Retina (tissue), 1 donor: ENCODE measurements around the gene PRSS21.
A peak's percentile ranks its signal among the peaks of the same experiment; 100 is the strongest.

ENCODE experiments used
- DNase-seq: peaks from one replicate; pipeline ENCODE4 v3.0.0-alpha.2; 2016

PRSS21 gene

GRCh38 chr16:2779978-2780898 lies 36.8 kb upstream of the PRSS21 start:
- DNase-seq = no peak

GRCh38 chr16:2782583-2783351 lies 34.3 kb upstream of the PRSS21 start:
- no peak for DNase-seq

GRCh38 chr16:2783581-2784357 lies 33.3 kb upstream of the PRSS21 start:
- DNase-seq = no peak

DNA sequence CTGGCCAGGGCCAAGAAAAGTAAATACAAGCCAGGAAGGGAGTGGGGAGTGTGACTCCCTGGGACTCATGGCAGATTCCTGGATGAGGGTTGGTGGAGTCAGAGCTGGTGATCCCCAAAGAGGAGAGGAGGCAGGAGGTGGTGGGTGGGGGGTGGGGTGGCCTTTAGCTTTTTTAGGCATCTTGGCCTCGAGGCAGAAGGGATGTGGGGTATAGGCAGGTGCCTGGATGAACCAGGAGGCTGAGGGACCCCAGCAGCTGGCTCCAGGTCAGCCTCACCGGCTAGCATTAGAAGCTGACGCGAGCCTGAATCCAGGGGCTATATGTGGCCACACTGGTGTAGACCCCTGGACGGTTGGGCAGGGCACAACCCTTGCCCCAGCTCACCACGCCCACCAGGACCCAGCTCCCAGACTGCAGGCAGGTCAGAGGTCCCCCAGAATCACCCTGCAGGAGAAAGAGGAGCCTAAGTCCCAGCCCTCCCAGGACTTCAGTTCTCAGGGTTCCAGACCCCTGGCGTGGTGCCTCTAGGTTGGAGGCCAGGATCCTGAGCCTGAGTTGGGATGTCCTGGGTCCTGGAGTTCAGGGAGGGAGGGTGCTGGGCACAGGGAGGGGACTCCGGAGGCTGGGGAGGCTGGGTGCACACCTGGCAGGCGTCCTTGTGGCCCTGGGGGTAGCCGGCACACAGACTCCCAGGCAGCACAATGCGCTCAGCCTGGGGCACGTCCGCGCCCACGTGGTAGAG lies 32.5 kb upstream of the PRSS21 start:
- no peak for DNase-seq

DNA sequence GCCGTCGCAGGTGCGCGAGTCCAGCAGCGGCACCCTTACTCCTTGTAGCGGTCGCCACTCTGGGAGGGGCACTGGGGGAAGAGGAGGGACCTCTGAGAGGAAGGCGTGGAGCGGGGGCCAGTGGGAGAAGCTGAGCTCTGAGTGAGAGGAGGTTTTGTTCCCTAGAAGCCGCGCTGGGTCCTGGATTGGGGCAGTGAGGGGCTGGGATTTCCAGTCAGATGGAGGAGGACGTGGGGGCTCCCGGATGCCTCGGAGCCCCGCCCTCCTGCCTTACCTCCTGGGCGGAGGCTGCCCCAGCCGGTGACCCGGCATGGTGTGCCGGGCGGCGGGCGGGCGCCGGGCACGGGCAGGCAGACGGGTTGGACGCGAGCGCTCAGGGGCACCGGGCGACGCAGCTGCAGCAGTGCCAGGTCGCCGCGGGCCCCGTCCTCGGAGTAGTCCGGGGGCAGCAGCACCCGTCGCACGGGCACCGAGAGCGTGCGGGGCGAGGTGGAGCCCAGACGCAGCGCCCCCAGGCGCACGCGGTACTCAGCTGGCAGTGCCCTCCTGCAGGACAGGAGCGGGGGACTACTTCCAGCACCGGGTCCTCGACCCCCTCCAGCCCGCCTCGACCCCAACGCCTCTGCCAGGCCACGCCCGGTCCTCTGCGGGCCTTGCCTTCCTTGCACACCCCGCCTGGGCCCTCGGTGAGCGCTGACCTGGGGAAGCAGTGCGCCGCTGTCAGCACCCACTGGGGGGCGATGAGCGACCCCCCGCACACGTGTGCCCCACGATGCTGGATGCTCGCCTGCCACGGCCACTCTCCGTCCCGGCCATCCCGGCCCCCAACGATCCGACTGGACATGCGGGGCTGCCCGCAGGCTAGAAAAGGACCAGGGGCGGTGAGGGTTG lies 31.7 kb upstream of the PRSS21 start:
- peak; percentile 43 for DNase-seq

GRCh38 chr16:2786061-2786825 lies 30.8 kb upstream of the PRSS21 start:
- no peak for DNase-seq

DNA sequence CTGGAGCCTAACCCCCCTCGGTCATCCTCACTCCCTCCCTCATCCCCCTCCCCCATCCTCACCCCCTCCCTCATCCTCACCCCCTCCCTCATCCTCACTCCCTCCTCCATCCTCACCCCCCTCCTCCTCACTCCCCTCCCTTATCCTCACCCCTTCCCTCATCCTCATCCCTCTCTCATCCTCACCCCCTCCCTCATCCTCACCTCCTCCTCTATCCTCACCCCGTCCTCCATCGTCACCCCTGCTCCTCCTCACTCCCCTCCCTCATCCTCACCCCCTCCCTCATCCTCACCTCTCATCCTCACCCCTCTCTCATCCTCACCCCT lies 30.2 kb upstream of the PRSS21 start:
- no peak for DNase-seq

GRCh38 chr16:2787406-2787805 lies 29.6 kb upstream of the PRSS21 start, which contains the start of gene PRSS33:
PRSS33 (minus strand) TSS chr16:2787560; CDS start chr16:2786547, 1,013 bp downstream.
- no peak for DNase-seq

DNA sequence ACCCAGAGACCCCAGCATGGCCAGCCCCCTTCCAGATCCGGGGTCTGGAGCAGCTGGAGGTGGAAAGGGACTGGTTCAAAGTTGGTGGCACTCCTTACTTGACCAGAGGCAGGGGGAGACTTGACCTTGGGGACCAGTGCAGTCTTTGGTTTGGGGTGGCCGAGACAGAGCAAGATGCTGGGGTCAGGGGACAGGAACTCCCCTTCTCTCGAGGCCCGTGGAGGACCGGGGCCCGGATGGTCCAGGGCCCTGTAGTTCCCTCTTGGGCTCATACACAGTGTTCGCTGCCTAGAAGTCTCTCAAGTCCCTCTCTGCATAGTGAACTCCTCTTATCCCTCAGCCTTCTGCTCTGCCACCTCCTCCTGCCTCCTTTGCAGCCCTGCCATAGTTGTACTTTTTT lies 29.1 kb upstream of the PRSS21 start:
- DNase-seq = no peak

GRCh38 chr16:2790631-2791030 lies 26.4 kb upstream of the PRSS21 start:
- no peak for DNase-seq

DNA sequence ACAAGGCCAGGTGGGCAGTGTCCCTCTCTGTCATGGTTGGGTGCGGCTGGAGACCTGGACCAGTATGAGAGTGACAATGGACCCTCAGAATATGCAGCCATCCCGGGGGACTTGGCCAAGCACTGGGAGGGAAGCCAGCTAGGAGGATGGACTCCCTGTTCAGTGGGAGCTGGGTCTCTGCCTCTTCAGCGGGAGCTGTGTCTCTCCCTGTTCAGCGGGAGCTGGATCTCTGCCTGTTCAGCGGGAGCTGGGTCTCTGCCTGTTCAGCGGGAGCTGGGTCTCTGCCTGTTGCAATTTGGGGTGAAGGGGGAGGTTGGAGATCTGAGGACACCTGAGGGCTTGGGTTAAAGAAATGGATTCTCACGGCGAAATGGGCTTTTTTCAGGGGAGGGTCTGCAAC lies 25.9 kb upstream of the PRSS21 start:
- no peak for DNase-seq

DNA sequence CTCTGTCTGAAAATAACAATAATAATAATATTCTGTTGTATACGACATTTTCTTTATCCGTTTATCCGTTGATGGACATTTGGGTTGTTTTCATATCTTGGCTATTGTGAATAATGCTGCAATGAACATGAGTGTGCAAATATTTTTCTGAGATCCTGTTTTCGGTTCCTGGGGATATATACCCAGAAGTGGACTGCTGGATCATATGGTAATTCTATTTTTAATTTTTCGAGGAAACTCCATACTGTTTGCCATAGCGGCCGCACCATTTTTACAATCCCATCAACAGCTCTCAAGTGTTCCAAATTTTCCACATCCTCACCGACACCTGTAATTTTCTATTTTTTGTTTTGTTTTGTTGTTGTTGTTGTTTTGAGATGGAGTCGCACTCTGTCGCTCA lies 24.1 kb upstream of the PRSS21 start:
- no peak for DNase-seq

DNA sequence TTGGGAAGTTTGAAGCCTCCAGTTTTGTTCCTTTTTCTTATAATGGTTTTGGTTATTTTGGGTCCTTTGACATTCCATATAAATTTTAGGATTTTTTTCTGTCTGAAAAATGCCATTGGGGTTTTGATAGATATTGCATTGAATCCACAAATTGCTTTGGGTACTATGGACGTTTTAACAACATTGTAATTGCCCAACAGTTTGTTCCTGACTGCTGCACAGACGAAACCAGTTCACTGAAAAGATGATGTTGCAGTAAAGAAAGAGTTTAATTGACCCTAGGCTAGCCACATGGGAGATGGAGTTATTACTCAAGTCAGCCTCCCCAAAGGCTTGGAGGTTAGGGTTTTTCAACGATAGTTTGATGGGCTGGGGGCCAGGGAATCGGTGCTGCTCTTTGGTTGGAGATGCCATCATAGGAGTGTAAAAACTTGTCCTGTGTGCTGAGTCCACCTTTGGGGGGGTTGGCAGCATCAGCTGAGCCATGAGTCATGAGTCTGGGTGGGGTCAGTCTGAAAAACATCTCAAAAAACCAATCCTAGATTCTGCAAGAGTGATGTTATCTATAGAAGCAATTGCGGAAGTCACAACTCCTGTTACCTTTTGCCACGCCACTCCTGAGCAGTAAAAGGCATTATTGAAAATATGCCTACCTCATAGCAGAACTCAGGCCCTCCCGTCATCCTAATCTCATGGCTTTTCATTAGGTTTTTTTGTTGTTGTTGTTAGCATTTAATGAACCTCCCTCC lies 21.5 kb upstream of the PRSS21 start:
- DNase-seq = no peak

DNA sequence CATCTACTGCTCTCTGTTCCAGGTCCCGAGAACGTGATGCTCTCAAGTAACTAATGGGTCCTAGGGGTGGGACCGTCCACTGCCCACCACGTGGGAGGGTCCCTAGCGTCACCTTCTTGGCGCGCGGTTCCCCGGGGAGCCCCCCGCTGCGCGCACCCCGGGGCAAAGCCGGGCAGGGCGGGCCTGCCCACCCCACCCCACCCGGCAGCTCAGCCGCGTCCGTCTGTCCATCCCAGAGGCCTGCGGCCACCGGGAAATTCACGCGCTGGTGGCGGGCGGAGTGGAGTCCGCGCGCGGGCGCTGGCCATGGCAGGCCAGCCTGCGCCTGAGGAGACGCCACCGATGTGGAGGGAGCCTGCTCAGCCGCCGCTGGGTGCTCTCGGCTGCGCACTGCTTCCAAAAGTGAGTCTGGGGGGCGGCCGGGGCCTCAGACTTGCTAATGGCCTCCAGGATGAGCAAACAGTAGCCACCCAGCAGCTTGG lies 18.3 kb upstream of the PRSS21 start:
- no peak for DNase-seq

- DNase-seq = no peak
Measured at GRCh38 chr16:2799205-2799858, 17.7 kb upstream of the PRSS21 start.

DNA sequence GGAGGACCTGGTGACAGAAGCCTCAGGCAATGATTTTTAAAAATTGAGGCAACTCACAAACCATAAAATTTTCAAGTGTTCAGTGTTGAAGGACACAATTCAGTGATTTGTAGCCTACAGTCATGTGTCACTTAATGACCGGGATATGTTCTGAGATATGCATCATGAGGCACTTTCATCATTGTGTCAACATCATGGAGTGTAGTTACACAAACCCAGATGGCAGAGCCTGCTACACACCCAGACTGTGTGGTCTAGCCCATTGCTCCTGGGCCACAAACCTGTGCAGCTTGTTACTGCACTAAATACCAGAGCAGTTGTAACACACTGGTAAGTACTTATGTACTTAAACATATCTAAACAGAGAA lies 17.2 kb upstream of the PRSS21 start:
- no peak for DNase-seq

DNA sequence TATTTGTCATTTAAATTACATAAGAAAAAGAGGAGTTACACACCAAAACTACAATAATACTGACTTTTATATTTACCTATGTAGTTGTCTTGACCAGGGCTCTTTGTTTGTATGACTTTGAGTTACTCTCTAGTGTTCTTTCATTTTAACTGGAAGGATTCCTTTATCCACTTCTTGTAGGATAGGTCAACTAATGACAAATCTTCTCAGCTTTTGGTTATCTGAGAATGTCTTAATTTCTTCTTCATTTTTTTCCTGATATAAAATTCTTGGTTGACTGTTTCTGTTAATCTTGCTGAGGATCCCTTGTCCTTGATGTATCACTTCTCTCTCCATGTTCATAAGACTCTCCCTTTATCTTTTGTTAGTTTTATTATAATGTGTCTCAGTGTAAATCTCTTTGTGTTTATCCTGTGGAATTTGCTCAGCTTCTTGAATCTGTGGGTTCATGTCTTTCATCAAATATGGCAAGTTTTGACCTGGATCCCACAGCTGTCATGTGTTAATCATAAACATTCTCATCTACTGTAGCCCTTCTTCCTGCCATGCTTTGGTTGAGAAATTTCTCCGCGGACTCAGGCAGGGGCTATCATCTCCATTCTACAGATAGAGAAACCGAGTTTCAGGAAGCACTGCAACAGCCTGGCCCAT lies 13.4 kb upstream of the PRSS21 start:
- DNase-seq = no peak

DNA sequence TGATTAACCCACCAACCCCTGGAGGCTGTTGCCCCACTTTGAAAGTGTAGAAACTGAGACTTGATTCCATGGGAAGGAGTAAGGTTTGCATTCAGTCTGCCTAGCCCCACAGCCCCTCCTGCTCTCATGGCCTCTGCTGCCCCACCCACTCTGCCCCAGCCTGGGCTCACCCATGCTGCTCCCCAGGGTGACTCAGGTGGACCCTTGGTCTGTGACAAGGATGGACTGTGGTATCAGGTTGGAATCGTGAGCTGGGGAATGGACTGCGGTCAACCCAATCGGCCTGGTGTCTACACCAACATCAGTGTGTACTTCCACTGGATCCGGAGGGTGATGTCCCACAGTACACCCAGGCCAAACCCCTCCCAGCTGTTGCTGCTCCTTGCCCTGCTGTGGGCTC lies 12.3 kb upstream of the PRSS21 start:
- DNase-seq = no peak

GRCh38 chr16:2806286-2806685 lies 10.8 kb upstream of the PRSS21 start:
- no peak for DNase-seq
